Measurements from ENCODE around the gene ABI3BP.

The ABI3BP gene

GRCh38 chr3:100830931-100831330, 162.3 kb downstream of the ABI3BP start:
- DNase-seq = no peak

- no peak for DNase-seq
These were observed 167.6 kb downstream of the ABI3BP start for GRCh38 chr3:100825574-100825973.

- no peak for DNase-seq
These were observed 177.6 kb downstream of the ABI3BP start for GRCh38 chr3:100815583-100815982.

GRCh38 chr3:100813828-100814227, 179.4 kb downstream of the ABI3BP start:
- DNase-seq = no peak

- DNase-seq = no peak
These were observed 181.3 kb downstream of the ABI3BP start for GRCh38 chr3:100811779-100812507.

GRCh38 chr3:100810671-100811070, 182.6 kb downstream of the ABI3BP start:
- no peak for DNase-seq

GRCh38 chr3:100804631-100805030, 188.6 kb downstream of the ABI3BP start:
- no peak for DNase-seq

GRCh38 chr3:100803711-100804110, 189.5 kb downstream of the ABI3BP start:
- no peak for DNase-seq

GRCh38 chr3:100802126-100802525, 191.1 kb downstream of the ABI3BP start:
- DNase-seq = no peak

- no peak for DNase-seq
These were observed 195.2 kb downstream of the ABI3BP start for GRCh38 chr3:100798012-100798411.

GRCh38 chr3:100796556-100796955, 196.7 kb downstream of the ABI3BP start:
- DNase-seq = no peak

GRCh38 chr3:100789579-100789978, 203.6 kb downstream of the ABI3BP start:
- no peak for DNase-seq

GRCh38 chr3:100783619-100784018, 209.6 kb downstream of the ABI3BP start:
- no peak for DNase-seq

GRCh38 chr3:100782906-100783305, 210.3 kb downstream of the ABI3BP start:
- no peak for DNase-seq

GRCh38 chr3:100782348-100782747, 210.9 kb downstream of the ABI3BP start:
- no peak for DNase-seq

GRCh38 chr3:100781301-100781700, 211.9 kb downstream of the ABI3BP start:
- DNase-seq = no peak

GRCh38 chr3:100780071-100780622, 213.1 kb downstream of the ABI3BP start:
- no peak for DNase-seq

- DNase-seq = no peak
These were observed 213.7 kb downstream of the ABI3BP start for GRCh38 chr3:100779480-100779879.

- no peak for DNase-seq
These were observed 215.9 kb downstream of the ABI3BP start for GRCh38 chr3:100777271-100777670.

GRCh38 chr3:100776746-100777145, 216.5 kb downstream of the ABI3BP start:
- no peak for DNase-seq

GRCh38 chr3:100776097-100776729, 217.0 kb downstream of the ABI3BP start:
- DNase-seq = no peak

- no peak for DNase-seq
These were observed 217.6 kb downstream of the ABI3BP start for GRCh38 chr3:100775669-100776068.

- no peak for DNase-seq
These were observed 218.0 kb downstream of the ABI3BP start for GRCh38 chr3:100775226-100775625.

- DNase-seq = no peak
These were observed 223.5 kb downstream of the ABI3BP start for GRCh38 chr3:100769693-100770092.

All from right kidney (tissue), 1 donor.